GM23248 (cell line): ENCODE measurements around the gene FOXL1.

Experiments used
- EZH2 ChIP-seq: fragments of 200-600 bp; sonication (generic); IDR thresholded peaks from 2 replicates; pipeline ENCODE4 v1.6.1; 2018; ENCODE audit warnings: antibody characterized with exemption, mild to moderate bottlenecking; ENCODE audit not compliant: insufficient read depth, poor library complexity, severe bottlenecking
- EZH2phosphoT487 ChIP-seq: fragments of 200-600 bp; sonication (generic); IDR thresholded peaks from 2 replicates; pipeline ENCODE4 v1.6.1; 2018; ENCODE audit warnings: antibody characterized with exemption, moderate library complexity, mild to moderate bottlenecking, low read depth; ENCODE audit not compliant: insufficient read depth

- no peak for TF ChIP-seq EZH2
- TF ChIP-seq EZH2phosphoT487: no peak
Measured at GRCh38 chr16:86542756-86543750, 35.3 kb upstream of the FOXL1 start.
